Superior temporal gyrus (tissue), 1 donor: ENCODE measurements around the gene BCO2.
"Not testable (repeated sequence)": the region's sequence is repeated elsewhere in the genome, so short reads cannot be mapped to it uniquely, and the experiment has no call there.

Source experiments
- DNase-seq: peaks from one replicate; pipeline ENCODE4 v3.0.0-alpha.2; 2016; ENCODE audit errors: extremely low spot score

The BCO2 gene

GRCh38 chr11:112174789-112175598, at the start of gene BCO2:
Gene BCO2 (plus strand): TSS chr11:112175512. CDS start chr11:112175602, 90 bp downstream.
- peak; percentile 97 for DNase-seq

GRCh38 chr11:112127056-112127455, 48.3 kb upstream of the BCO2 start:
- DNase-seq, result no peak

GRCh38 chr11:112128483-112129121, 46.7 kb upstream of the BCO2 start:
- DNase-seq, result peak; percentile 68

DNA sequence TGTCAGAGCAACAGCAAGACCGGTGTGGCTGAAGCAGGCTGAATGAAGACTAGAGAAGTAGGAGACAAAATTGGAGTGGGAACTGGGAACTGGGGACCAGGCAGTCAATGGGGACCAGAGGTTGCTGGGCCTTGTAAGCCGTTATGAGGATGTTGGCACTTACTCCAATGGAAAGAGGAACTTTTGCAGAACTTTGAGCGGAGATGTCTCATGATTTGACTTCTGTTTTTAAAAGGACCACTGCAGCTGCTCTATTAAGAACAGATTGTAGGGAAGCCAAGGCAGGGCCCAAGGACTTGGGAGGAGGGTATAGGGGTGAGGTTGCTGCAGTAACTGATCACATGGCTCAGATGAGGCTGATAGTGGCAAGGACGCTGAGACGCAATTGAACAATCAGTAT, 45.7 kb upstream of the BCO2 start:
- peak; percentile 27 for DNase-seq

GRCh38 chr11:112132737-112133136, 42.6 kb upstream of the BCO2 start:
- DNase-seq, result no peak

DNA sequence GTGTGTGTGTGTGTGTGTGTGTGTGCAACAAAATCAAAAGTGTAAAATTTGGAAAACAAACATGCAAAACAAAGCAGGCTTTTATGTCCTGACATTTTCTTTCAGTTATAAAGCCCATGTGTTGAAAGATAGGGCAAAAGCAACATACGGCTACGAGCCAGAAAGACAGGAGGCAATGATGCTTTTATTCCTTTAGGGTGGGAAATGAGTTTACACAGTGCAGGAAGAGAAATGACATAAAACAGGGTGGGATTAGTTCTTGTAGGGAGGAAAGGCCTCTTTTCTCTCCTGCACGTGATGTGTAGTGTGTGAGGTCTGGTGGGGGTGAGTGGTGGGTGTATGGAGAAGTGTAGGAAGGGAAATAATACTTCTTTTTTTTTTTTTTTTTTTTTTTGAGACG, 40.8 kb upstream of the BCO2 start:
- no peak for DNase-seq

DNA sequence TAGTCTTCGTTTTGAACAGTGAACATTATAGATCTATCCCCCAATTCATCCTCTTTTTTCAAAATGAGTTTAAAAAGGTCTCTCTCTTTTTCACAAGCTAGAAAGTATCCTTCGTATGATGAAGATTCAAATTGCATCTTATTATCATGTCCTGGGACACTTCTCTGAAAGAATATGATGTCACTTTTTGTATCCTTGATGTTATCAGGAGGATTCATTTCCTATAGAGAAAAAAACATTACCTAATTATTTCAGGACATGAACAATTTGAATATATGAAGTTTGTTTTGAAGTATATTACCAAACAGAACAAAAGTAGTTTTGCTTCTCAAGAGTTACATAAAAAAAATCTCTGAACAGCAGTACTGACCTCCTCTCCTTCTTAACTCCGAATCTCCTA, 31.7 kb upstream of the BCO2 start:
- DNase-seq, result no peak

DNA sequence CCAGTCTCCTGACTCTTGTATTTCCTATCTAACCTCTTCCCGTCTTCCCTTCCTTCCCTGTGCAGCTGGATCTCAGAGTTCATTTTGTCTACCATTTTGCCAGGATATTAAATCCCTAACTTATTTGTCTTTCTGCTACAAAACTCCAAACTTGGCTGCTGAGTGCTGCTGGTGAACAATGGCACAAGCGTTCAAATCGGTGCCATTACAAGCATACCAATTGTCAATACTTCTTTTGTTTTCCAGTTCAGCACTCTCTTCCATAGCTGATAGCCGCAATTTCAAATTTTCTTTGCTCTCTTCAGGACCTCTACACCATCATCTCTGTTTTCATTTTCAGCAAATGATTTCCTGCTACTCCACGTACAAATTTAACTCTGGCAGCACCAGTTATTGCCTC, 24.8 kb upstream of the BCO2 start:
- DNase-seq, result no peak

DNA sequence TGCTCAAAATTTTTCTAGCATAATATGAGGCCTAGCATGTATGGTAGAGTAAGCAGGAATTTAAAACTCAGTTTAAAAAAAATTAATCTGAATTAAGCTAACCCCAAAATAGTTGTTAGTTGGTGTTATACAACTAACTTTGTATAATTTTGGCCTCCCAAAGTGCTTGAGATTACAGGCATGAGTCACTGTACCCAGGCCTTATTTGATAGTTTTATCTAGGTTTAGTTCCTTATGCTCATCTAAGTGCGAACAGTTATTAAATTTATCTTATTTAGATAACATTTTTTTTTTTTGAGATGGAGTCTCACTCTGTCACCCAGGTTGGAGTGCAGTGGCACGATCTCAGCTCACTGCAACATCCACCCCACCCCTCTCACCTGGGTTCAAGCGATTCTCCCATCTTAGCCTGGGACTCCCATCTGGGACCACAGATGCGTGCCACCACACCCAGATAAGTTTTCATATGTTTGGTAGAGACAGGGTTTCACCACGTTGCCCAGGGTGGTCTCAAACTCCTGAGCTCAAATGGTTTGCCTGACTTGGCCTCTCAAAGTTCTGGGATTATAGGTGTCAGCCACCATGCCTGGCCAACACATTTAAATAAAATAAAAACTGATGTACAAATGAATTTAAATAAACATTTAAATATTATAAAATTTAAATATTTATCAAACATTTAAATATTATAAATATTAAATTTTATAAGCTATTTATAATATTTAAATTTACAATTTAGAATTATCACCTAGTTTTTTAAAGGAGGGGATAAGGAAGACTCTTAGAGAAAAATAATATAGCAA, 19.0 kb upstream of the BCO2 start:
- no peak for DNase-seq

DNA sequence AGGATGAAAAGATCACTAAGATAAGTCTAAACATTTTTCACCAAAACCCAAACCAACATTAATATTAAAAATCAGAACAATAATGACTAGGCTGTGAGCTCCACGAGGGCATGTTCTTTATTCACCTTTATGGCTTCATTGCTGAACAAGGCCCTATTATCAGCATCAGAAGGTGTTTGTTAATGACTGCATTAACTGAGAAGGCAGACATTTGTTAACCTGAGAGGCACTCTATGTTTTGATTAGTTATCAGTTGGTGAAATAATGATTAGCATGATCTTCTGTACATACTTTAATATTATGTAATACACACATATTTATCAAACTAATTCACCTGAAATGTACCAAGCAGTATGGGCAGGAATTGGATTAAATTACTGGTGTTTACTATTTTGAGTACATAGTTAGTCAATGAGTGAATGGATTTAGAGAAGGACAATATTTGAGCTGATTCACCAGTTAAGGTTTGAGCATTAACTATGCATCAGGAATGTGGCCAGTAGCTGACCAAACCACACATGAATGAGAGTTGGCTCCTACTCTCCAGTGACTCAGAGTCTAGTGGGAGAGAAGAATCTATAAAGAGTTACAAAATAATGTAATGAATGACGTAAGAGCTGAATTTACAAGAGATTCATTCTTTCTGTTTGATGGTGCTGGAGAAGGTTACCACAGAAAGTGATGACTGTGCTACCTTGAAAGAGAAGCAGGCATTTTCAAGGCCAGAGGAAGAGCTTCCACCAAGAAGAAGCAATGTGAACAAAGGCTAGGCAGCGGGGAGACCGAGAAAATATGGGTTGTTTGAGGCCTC, 18.2 kb upstream of the BCO2 start:
- no peak for DNase-seq

DNA sequence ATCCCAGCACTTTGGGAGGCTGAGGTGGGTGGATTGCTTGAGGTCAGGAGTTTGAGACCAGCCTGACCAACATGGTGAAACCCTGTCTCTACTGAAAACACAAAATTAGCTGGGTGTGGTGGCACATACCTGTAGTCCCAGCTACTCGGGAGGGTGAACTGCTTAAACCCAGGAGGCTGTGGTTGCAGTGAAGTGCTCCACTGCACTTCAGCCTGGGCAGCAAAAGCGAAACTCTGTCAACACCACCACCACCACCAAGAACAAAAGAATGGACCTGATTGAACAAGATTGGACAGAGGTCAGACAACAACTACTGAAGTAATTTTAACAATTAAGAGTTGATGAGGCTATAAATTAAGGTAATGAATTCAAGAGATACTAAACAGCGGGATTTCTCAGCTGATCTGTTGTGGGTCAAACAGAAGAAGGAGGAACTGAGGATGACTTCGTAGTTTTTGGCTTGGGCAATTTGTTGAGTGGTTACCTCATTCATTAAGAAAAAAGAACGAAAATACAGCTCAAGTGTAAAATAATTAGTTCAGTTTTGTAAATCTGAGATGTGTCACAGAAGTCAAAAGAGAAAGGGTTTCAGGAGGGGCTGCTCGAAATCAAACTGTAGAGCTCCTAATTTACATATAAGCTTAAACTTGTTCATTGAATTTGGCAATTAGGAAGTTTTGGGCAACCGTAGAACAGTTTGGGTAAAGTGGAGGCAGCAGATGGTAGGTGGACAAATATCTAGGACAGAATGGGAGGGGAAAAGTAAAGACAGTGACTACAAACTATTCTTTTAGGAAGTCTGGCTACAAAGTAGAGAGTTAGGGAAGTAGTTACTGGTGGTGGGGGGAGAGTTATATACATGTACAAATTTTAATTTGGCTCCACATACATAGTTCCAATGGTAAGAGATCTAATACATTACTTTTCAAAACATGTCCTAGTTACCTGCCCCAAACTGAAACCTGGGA, 15.9 kb upstream of the BCO2 start:
- no peak for DNase-seq

- DNase-seq, result no peak
These were observed 15.0 kb upstream of the BCO2 start for GRCh38 chr11:112160091-112160848.

- no peak for DNase-seq
These were observed 14.3 kb upstream of the BCO2 start for GRCh38 chr11:112161012-112161411.

DNA sequence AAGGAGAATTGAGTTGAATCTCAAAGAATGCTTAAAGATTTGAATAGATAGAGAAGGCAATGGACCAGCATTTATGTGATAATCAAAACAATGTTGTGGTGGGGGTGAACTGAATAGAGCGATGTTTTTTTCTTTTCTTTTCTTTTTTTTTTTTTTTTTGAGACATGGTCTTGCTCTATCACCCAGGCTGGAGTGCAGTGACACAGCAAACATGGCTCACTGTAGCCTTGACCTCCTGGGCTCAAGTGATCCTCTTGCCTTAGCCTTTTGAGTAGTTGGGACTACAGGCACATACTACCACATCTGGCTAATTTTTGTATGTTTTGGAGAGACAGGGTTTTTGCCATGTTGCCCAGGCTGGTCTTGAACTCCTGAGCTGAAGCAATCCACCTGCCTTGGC, 13.1 kb upstream of the BCO2 start:
- DNase-seq, result not testable (repeated sequence)

GRCh38 chr11:112162761-112163546, 12.4 kb upstream of the BCO2 start:
- DNase-seq, result no peak

DNA sequence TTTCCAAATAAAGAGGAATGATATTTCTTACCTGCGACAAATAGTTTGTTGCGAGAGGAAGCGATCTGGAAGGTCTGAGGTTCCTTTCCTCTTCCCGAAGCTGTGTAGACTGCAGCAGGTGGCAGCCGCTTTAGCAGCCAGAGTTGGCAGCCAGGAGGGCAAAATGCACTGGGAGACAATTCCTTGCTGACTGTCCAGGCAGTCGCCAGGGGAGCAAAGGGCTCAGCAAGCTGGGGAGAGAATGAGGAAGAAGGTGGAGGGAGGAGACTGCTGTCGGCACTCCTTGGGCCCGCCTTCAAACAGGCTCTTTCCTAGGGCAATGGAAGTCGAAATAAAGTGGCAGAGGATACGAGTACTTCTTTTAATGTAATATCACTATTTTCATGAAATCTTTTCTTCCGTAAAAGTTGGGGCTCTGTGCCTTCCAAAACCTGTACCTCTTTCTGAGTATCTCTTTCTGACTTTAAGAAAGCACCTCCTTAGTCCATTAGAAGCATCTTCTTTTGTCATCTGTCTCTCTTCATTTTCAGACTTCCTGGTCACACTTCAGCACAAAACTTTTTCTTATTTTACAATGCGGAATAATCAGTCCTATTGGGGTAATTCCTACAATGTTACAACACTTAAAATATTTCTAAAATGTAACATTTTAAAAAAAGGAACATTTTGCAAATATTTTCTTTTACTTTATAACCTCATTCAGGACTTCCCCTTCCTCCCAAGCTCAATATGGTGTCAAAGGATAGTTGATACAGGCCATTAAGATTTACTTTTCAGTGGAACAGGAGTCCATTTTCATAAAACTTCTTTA, 11.2 kb upstream of the BCO2 start, which contains the start of gene IL18:
IL18 (minus strand) TSS at position 220 of the 811 bp plus-strand sequence. CDS start 9,041 bp downstream, outside the sequence.
- no peak for DNase-seq

DNA sequence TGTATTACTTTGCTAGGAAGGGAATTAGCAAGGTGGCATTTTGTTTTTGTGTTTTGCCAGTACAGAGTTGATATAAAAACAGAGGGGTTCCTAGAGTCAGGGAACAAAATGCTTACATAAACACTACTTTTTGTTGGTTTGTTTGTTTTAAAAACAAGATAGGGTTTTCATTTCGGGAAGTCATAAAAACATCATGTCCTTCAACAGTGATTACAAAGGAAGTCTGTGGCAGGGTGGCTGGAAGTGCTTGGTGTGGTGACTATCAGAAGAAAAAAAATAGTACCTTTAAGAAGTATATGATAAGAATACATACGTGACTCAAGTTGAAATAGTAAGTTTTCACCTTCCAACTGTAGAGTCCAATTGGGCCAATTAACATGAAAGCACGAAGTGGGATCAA, 10.3 kb upstream of the BCO2 start:
- no peak for DNase-seq

- no peak for DNase-seq
These were observed 8.8 kb upstream of the BCO2 start for GRCh38 chr11:112166562-112166961.
